ENCODE measurements around the gene DNAJC7. TPM values are rescaled to one million over a fixed set of nuclear protein-coding genes. Genes with fewer than 3 reads are reported as not detected.

DNAJC7 gene
- total RNA-seq, 2 experiments from 2014 or later, result 86.7 to 90.3 TPM

GRCh38 chr17:41992576-41992975 is 24.7 kb downstream of the DNAJC7 start:
- Mint-ChIP-seq H3K27ac (no peak overlapping the region), H3K27me3 (no peaks in the 10 kb centered on the region), H3K36me3 (ENCODE audit: low read depth) (peaks cover 56% of the 10 kb centered on the region), H3K4me1 (ENCODE audit: low read depth) (peaks cover 21% of the 10 kb centered on the region), H3K4me3 (no peak overlapping the region), H3K9me3 (no peaks in the 10 kb centered on the region)
- no peak for ATAC-seq
- POLR2A ChIA-PET, result interaction anchor here (1.0 kb wide), 1 partner anchor 10 kb away, joined by 3 read pairs; no protein-coding TSS in a partner anchor
- CTCF ChIA-PET, result interaction anchor here (0.8 to 0.9 kb wide), 2 partner anchors 24 to 28 kb away, joined by 3 read pairs; partner anchors contain the start of gene NKIRAS2
- DNase-seq, result no peak
- no peak for TF ChIP-seq CTCF (IDR thresholded peaks at IDR 0.05)
- intact Hi-C loops (cut with micrococcal nuclease), result no loop called here

GRCh38 chr17:41989702-41990419 is 27.4 kb downstream of the DNAJC7 start:
- peaks cover 15% of the 10 kb centered on the region for H3K4me1 Mint-ChIP-seq (ENCODE audit: low read depth)
- POLR2A ChIA-PET, result interaction anchor here (0.6 to 1.9 kb wide), 4 partner anchors 9 to 133 kb away, joined by 3 to 6 read pairs (median 5); partner anchors contain the start of gene DNAJC7
- CTCF ChIA-PET, result interaction anchor here (1.0 kb wide), 1 partner anchor 27 kb away, joined by 3 read pairs; the partner anchor contains the start of gene DNAJC7
- ATAC-seq (no peak), DNase-seq (no peak)
- H3K36me3 Mint-ChIP-seq (ENCODE audit: low read depth), result peaks cover 54% of the 10 kb centered on the region
- H3K9me3 Mint-ChIP-seq, result no peaks in the 10 kb centered on the region
- TF ChIP-seq CTCF (IDR thresholded peaks at IDR 0.05), result no peak
- peak overlapping the region; percentile 11 for H3K27ac Mint-ChIP-seq
- intact Hi-C loops (cut with micrococcal nuclease), result no loop called here
- no peak overlapping the region for H3K4me3 Mint-ChIP-seq
- no peaks in the 10 kb centered on the region for H3K27me3 Mint-ChIP-seq

GRCh38 chr17:41988418-41988817 is 28.8 kb downstream of the DNAJC7 start:
- no peak overlapping the region for H3K4me3 Mint-ChIP-seq
- intact Hi-C loops (cut with micrococcal nuclease), result no loop called here
- no peak for DNase-seq
- CTCF ChIA-PET, result no interaction called here
- peaks cover 15% of the 10 kb centered on the region for H3K4me1 Mint-ChIP-seq (ENCODE audit: low read depth)
- peak overlapping the region; percentile 88 for H3K27ac Mint-ChIP-seq
- no peaks in the 10 kb centered on the region for H3K27me3 Mint-ChIP-seq
- POLR2A ChIA-PET, result interaction anchor here (0.8 to 2.1 kb wide), 3 partner anchors 8 to 31 kb away, joined by 3 to 4 read pairs (median 4); partner anchors contain the start of gene NKIRAS2
- peaks cover 55% of the 10 kb centered on the region for H3K36me3 Mint-ChIP-seq (ENCODE audit: low read depth)
- TF ChIP-seq CTCF (IDR thresholded peaks at IDR 0.05), result no peak
- H3K9me3 Mint-ChIP-seq, result no peaks in the 10 kb centered on the region
- ATAC-seq, result no peak

GRCh38 chr17:41987642-41988041 is 29.6 kb downstream of the DNAJC7 start:
- ChIA-PET POLR2A (interaction anchor here (0.9 to 2.1 kb wide), 3 partner anchors 9 to 32 kb away, joined by 3 to 4 read pairs (median 4); partner anchors contain the start of gene NKIRAS2), CTCF (interaction anchor here (1.6 to 1.7 kb wide), 2 partner anchors 24 to 33 kb away, joined by 4 to 5 read pairs; partner anchors contain the start of gene NKIRAS2)
- H3K9me3 Mint-ChIP-seq, result no peaks in the 10 kb centered on the region
- H3K36me3 Mint-ChIP-seq (ENCODE audit: low read depth), result peaks cover 56% of the 10 kb centered on the region
- peak; percentile 91 for ATAC-seq
- H3K27ac Mint-ChIP-seq, result peak overlapping the region; percentile 88
- no peak overlapping the region for H3K4me3 Mint-ChIP-seq
- TF ChIP-seq CTCF (IDR thresholded peaks at IDR 0.05), result no peak
- intact Hi-C loops (cut with micrococcal nuclease), result no loop called here
- H3K4me1 Mint-ChIP-seq (ENCODE audit: low read depth), result peaks cover 15% of the 10 kb centered on the region
- peak; percentile 46 for DNase-seq
- no peaks in the 10 kb centered on the region for H3K27me3 Mint-ChIP-seq

GRCh38 chr17:41986634-41987033 is 30.6 kb downstream of the DNAJC7 start:
- no peak for TF ChIP-seq CTCF (IDR thresholded peaks at IDR 0.05)
- DNase-seq (no peak), ATAC-seq (no peak)
- CTCF ChIA-PET, result interaction anchor here (1.6 to 1.7 kb wide), 2 partner anchors 23 to 34 kb away, joined by 4 to 5 read pairs; partner anchors contain the start of gene NKIRAS2
- Mint-ChIP-seq H3K27ac (peak overlapping the region; percentile 9), H3K36me3 (ENCODE audit: low read depth) (peaks cover 62% of the 10 kb centered on the region), H3K4me1 (ENCODE audit: low read depth) (peaks cover 15% of the 10 kb centered on the region), H3K27me3 (no peaks in the 10 kb centered on the region), H3K4me3 (no peak overlapping the region), H3K9me3 (no peaks in the 10 kb centered on the region)
- POLR2A ChIA-PET, result interaction anchor here (1.0 to 2.1 kb wide), 2 partner anchors 33 to 69 kb away, joined by 4 read pairs; partner anchors contain the start of gene NKIRAS2
- intact Hi-C loops (cut with micrococcal nuclease), result no loop called here

Measured in activated CD8-positive, alpha-beta T cell treated with anti-CD3 and anti-CD28 coated beads for 36 hours (primary cell).